Activated CD4-positive, alpha-beta T cell treated with anti-CD3 and anti-CD28 coated beads, Interleukin-2, amount 50 U/mL, for 1 hour (primary cell): ENCODE measurements around the gene PRRX1.

Source experiments
- DNase-seq: peaks from one replicate; pipeline ENCODE4 v3.0.0-alpha.2; 2020

The PRRX1 gene

DNA sequence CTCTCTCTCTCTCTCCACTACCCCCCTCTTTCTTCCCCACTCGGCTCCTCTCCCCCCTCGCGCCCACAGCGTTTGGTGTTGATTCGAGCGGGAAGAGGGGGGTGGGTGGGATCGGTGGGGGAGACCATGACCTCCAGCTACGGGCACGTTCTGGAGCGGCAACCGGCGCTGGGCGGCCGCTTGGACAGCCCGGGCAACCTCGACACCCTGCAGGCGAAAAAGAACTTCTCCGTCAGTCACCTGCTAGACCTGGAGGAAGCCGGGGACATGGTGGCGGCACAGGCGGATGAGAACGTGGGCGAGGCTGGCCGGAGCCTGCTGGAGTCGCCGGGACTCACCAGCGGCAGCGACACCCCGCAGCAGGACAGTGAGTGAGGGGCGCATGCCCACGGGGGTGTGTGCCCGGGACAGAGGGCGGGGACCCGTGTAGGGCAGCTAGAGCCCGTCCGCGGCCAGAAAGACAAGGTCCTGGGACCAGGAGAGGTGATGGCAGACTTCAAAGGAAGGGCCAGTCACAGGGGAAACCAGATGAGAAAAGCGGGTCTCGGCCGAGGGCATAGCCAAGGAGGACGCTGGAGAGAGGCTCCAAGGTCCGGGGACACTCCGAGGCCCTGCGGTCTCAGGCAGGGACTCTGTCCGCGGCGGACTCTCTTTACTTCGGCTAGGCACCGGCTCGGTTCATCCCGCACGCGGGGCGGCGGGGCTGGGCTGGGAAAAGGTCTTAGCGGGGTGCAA, at the start of gene PRRX1:
TSS of gene PRRX1 (plus strand) at position 39 of the 735 bp plus-strand sequence. CDS start at position 127, 88 bp downstream.
- no peak for DNase-seq

DNA sequence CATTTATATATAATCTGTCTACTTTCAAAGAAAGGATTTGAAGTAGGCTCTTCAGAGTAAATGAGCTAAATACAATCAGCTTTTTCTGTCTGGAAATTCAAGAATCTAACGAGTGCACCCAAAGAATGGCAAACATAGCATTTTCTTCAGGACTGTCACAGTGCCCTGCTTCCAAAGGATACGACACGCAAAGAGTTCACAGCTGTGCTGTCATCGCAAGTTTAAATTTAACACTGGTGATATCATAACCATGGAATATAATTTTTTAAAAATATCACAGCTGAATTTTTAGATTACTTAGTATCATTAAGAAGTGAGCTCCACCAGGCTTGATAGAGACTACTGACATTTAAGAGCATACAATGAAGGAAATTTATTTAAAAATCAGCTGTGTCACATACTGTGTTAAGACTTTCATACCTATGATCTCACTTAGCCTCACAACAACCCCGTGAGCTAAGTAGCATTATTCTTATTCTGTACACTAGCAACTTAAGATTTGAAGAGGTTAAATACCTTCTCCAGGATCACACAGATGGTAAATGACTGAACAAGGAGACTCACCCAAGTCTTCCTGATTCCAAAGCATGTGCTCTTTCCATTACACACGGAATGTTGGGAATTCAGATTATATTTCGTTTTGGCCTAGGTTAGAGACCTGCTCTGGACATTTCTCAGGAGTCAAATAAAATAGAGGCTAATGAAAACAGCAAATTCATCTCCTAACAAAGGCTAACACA, 46.2 kb upstream of the PRRX1 start:
- no peak for DNase-seq

DNA sequence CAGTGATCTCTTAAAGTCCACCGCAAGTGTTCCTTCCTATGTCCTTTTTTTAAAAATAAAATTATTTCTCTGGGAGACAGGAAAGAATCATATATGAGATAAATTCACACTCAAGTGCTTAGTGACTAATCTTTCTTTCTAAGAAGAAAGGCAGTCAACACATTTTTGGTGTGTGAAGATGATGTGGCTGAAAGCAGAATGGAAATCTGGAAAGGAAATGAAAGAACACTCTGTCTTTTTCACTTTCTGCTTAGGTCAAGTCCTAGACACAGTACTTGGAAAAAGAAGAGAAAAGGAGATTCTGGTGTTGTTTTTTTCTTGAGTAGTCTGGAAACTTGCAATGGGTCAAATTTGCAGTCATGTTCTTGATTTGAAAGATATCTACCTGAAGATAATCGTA, 45.5 kb upstream of the PRRX1 start:
- no peak for DNase-seq

DNA sequence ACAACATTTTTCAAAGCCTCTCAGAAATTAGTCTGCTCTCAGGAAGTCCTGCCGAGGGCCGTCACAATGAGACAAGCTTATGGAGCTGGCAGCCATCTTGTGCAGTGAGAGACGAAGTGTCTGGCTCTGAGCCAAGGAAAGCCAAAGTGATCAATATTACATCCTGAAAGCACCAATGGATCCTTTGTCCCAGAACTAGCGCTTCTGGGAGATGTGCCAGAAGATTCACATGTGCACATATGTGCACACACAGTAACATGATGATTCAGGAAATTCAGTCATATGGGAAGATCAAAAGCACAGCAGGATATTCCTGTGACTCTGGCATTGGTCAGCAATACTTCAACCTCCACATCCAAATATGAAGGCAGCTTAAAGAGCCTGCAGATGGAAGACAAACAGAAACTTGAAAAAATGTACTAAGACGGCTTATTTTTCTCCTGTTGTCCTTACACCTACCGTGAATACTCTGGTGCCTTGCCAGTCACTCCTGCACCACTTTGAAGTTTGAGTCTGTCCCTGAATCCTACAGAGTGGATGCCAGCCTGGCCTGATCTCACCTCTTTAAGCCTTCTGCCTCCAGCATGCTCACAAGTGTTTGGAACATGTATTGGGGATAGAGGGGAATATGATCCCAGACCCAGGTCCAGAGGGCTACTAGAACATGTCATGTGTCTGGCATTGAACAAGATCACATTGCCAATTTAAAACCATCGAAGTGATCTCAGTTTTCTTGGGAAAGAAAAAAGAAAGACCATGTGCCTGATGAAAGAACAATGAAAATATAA, 44.5 kb upstream of the PRRX1 start:
- DNase-seq = no peak

DNA sequence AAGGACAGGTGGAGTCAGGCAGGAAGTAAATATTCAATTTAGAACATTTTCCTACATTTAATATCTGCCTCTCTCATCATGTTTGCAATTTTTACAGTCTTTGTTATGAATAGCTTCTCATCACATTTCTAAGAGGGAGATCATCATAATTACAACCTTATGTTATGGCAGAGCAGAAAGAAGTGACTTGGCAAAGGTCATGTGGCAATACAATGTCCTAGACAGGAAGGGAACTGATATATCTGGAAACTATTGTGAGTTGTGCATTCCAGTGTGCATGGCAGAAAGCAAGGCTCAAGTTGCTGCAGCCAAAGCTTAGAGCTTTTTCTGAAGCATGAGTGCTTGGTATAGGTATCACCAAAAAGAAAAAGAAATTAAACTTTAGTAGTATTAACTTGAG, 43.8 kb upstream of the PRRX1 start:
- DNase-seq = no peak

DNA sequence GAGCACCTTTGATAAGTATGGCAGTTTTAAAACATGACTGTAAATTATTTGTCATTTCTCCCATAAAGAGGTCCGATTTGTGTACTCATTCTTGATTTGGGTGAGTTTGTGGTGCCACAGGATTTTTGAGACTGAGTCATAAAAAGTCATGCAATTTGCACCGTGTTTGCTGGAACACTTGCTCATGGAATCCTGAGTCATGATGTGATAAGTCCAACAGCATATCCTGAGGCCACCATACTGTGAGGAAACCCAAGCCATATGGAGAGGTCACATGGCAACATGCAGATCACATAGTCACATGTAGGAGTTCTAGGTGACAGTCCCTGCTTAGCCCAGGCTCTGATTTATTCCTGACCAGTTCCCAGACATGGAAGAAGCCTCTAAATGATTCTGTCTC, 40.8 kb upstream of the PRRX1 start:
- DNase-seq = no peak

DNA sequence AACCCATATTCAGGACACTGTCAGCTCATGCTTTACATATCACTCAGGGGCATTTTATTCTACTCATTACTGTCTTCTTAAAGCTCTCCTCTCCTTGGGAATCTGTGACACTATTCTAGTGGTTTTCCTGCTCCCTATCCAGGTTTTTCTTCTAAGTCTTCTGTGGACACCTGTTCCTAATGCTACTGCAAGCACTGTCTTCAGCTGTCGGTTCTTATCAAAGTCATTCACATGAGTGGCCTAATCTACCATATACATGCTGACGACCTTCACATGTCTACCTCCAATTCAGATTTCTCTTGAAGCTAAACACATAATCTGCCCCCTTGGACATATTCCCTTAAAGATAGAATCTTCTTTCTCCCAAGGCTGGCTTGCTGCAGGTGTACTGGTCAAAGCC, 39.8 kb upstream of the PRRX1 start:
- DNase-seq = no peak

DNA sequence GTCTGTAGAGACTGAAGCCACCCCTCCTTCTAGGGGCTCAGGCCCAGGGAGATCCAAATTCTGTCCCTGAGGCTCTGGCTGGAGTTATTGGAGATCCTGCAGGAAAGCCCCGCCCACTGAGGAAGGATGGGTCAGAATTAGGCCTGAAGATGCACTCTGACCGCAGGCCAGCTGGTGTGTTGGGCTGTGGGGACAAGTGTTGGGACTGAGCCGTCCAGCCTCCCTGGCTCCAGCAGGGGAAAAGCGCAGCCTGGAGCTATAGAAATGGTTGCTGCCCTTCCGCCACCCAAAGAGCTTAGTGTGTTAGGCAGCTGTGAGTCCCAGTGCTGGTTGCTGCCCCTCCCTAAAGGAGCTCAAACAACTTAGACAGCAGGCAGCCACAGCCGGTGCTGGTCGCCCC, 33.0 kb upstream of the PRRX1 start:
- DNase-seq = no peak

DNA sequence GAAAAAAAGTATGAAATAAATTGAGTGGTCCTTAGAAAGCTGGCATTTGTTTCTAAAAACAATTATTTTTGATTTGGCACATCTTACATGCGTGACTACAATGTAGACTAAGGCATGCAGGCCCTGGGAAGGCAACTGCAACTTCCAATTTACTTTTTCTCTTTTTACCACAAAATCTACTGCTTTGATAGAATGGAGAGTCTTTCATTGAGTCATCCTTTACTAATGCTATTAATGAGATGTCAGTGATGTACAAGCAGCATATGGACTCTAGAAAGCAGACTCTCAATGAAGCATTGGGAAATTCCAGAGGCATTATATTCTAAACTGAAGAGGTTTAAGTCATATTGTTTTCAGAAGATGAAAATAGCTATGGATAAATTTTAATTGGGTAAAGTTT, 29.6 kb upstream of the PRRX1 start:
- no peak for DNase-seq

DNA sequence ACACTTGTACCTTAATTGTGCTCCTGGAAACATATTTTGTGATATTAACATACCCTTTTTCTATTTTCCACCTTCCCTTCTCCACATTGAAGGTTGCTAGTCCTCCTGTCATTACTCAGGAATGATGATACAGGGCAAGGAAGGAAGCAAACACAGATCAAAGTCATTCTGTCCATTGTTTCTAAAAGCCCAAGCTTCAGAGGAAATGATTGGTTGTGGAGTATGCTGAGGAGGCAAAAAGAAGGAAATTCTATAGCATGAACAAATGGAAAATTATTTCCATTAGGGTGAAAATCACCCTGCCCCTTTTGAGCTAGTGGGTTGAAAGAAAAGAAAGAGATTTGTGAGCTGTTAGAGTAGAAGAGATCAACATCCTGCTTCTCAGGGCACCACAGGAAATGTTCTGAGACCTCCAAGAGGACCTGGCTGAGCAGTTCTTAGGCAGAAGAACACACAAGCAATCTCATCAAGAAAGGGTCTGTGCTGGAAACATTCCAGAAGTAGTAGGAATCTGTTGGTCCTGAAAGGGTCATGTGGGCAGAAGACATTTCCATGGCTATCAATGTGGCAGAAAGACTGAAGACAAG, 29.0 kb upstream of the PRRX1 start:
- no peak for DNase-seq

DNA sequence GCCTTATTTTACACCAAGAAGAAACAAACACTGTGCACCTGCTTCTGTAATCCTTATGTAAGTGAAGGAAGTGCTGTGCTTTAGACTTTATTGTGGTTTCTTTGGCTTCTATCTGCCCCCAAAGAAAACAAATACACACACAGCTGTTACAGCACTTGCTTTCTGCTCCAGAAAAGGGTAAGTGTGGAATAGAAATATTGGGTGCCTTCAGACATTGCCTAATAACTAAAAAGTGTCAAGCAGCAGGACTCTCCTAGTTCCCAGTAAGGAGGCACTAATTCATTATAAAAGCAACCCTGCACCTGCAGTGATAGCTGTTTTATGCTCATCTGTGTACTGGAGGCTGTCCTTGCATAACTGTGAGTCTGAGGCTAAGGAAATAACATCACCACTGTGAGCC, 23.4 kb upstream of the PRRX1 start:
- no peak for DNase-seq

DNA sequence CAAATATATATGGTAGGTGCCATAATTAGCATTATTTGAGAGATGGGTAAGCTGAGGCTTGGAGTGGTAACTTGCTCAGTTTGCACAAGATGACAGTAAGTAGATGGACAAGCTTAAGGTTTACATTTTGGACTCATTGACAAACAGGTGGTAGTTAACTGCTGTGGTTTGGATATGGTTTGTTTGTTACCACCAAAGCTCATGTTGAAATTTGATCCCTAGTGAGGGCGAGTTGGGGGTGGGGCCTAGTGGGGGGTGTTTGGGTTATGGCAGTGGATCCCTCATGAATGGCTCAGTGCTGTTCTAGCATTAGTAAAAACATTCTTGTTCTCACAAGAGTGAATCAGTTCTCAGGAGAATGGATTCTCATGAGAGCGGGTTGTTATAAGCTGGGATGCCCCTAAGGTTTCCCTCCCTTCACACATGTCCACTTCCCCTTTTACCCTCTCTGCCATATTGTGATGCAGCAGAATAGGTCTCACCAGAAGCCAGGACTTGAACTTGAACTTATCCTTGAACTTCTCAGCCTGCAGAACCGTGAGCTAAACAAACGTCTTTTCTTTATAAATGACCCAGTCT, 6.6 kb upstream of the PRRX1 start:
- DNase-seq = no peak

DNA sequence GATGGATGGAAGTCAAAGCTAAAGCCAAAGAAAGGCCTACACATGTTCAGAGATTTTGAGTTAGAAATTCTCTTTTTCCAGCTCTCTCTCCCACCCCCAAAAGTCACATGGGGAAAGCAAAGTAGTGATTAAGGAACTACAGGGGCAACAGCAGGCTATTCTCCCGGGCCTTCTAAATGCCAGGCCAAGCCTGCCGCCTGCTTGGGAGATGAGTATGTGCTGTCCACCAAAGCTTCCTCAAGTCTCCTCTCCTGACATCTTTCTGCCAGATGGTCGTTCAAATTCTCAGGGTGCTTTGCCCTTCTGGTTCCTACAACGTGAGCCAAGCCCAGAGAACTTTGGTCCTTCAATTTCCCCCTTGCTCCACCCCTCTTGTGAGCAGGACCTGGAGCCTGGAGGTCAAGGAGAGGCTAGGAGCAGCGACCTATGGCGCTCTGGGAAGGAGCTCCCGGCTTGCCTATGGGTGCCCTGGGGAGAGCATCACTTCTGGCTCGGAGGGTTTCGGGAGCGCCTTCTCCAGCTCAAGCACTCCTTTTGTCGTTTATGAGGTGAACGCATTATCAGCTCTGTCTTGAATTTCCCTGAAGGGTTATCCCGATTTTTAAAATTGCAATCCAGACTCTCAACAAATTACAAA, 4.4 kb upstream of the PRRX1 start:
- no peak for DNase-seq

DNA sequence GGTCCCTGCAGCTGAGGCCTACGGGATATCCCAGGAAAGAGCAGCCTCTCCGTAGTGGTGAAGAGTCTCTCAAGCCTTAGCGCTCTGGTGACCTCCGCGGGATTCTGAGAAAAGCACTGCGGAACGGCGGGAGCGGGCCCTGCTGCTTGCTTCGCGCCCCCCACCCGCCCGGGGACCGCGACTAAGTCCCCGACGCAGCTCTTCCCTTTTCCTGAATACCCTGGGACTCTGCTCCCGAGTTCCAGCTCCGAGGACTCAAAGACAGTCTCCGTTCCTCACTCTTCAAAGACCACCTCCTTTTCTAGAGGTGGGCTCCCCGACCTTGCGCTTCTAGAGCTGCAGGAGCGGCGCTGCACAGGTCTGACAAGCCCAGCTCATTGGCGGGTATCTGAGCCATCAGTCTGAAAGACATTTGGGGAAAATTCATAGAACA, 3.6 kb upstream of the PRRX1 start:
- no peak for DNase-seq

DNA sequence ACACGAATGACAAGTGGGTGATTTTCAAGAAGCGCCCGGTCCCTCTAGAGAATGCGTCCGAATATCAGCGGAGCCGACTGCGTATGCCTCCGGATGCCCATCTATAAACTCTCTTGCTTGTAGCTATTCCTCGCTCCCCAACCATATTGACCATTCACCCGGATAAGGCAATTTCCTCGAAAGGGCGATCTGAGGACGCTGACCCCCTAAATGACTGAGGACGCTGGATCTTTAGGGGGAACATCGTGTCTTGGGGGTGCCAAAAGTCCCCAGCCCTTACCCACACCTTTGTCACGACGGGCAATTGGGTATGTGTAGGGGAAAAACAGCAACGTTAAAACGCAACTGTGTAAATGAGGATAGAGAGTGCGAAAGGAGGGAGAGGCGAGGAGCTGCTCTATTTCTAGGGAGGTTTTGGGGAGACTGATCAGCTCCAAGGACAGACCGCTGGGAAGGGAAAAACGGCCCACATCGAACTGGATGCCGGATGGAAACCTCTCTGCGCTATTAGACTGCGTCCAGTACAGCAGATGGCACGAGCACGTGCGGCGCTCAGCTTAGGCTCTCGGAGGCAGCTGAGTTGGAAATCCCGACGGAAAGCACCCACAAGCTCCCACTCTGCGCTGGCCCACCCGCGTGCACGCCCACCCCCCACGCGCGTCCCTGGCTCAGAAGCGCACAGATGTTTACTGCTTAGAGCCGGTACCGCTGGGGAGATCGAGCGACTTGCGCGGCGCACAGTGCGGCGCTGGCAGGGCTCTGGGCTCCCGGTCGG, 2.9 kb upstream of the PRRX1 start:
- DNase-seq = no peak

DNA sequence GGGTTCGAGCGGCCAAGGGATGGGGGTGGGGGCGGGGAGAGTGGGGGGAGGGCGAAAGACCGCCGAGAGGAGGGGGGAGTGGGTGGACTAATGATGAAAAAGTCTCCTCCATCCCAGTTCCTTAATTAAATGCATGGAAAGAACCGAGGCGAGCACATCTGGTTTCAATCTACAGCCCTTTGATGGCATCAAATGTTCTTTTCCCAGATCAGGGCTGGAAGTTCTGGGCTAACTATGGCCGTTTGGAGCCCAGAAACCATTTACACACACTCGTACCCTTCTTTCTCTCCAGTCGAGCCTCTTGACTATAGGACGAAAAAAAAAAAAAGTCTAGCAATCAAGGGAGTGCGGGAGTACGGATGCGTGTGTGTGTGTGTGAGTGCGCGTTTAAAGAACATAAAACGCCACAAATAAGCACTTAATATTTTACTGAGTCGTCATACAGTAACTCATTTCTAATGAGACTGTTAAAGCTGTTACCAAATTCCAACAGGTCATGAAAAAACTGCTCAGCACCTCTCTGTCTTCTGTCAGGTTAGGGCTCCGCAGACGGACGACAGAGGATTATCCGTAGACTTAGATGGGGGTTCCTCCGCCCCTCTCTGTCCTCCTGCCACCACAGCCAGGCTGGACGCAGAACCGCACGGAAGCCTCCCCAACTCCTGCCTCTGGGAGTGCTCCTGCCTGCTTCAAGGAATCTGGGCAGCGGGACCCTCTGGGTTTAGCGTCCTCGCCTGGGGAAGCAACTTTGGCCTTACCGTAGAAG, 2.1 kb upstream of the PRRX1 start:
- DNase-seq = no peak

DNA sequence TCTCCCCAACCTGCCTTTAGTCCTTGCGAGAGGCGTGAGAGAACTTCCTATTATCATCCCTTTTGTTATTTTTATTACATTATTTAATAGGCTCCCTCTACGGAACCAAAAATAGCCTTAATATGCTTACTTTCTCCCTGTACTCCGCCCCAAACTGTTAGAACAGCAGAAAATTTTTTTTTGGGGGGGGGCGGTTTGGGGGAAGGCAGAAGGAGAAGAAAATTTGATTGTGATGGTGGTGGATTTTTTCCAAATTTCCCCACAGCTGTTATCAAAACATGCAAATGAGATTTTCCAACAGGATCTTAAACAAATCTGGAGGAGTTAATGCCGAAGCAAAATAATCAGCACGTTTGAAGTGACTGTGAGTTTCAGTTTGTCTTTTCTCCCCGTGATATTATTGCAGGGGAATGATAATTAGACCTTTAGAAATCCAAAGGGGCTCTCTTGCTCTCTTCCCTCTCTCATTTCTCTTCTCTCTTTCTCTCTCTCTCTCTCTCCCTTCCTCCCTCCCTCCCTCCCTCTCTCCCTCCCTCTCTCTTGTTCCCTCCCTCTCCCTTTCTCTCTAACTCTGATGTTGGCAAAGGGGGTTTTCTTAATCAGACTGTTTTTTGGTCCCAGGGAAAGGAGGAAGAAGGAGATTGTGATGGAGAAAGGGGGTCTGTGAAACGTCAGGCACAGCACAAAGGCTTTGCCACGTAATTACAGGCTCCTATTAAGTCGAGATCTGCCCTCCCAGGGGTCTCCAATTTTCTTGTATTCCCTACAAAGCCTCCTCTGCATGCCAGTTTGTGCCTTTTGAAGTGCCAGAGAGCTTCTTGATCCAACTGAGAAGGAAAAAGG, 1.1 kb upstream of the PRRX1 start:
- DNase-seq = no peak

DNA sequence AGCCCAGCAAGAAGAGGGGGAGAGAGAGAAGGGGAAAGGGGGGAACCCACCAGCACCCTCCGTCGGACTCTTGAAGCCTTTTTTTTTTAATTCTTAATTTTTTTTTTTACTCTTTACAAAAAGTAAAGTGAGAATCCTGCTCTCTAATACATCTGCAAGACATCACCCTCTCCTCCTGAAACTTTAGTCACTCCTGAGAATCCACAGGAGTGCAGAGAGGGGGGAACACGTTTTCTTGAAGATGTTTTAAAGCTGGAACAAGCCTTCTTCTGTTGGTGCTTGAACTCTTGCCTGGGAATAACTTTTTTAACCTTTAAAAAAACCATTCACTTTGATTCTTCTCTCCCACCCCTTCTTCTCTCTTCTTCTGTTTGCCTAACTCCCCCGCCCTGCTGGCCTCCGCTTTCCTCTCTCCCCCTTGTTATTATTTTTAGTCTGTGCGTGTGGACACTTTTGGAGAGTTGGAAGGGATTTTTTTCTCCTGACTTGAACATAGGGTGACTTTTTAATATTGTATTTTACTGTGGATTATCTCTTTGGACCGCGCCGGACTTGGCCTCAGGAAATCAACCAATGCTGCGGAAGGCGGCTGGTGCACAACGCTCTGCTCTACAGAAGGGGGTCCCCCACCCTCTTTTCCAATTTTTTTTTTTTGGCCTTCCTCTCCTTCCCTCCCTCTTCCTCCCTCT, 383 bp upstream of the PRRX1 start:
- no peak for DNase-seq
